ENCODE measurements around the gene SERPINA10. TPM values are rescaled to one million over a fixed set of nuclear protein-coding genes. Genes with fewer than 3 reads are reported as not detected.

Gene SERPINA10, protein sequence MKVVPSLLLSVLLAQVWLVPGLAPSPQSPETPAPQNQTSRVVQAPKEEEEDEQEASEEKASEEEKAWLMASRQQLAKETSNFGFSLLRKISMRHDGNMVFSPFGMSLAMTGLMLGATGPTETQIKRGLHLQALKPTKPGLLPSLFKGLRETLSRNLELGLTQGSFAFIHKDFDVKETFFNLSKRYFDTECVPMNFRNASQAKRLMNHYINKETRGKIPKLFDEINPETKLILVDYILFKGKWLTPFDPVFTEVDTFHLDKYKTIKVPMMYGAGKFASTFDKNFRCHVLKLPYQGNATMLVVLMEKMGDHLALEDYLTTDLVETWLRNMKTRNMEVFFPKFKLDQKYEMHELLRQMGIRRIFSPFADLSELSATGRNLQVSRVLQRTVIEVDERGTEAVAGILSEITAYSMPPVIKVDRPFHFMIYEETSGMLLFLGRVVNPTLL
- not detected in 2 replicates for polyA plus RNA-seq (2012; rRNA removed)
- polyA plus RNA-seq (2012; cell fraction: cytosol; rRNA removed): not detected in 2 replicates
- 0.01 TPM in 1 of 2 replicates, not detected in the other for polyA plus RNA-seq (2012; cell fraction: nucleus; rRNA removed)

DNA sequence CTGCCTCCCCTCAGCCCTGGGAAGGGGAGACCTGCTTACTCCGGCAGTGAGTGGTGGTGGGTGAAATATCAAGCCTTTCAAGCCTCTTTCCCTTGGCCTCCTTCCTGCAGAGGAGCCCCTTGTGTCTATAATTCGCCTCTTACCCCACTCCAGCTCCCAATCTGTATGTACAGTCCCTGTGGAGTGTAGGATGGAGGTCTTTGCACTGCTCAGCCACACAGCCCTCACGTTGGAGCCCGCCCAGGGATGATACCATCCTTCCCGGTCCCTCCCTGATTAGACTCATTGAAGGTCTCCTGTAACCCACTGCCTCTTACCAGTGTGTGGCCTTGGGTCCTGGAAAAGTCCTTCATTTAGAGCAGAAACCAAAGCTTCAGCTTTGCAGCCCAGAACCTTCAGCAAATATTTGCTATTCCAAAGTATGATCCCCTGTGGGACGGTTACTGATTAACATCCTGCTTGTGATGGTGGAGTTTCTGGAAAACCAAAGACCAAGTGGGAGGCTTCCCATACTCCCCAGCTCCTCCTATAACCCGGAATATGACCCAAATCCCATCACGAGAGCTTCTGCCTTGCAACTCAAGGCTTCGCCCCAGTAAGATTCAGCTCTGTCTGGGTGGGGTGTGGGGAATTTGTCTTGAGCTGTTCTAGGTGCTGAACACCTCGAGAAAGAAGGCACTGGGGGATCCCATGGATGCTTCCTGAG lies at the start of gene SERPINA10:
Gene SERPINA10, minus strand, starts transcription at position 397 of the 706 bp plus-strand sequence. CDS start 2,675 bp downstream, outside the sequence.
- WGBS (ENCODE audit: low lambda C conversion rate): 34% methylated on average over 10 of the region's 10 CpGs
- H3K27ac ChIP-seq (ENCODE audit: low read depth in 2 of 2, low read length in 1 of 2): no peak within 1 kb of the TSS
- ChIA-PET CTCF (no interaction called here), POLR2A (no interaction called here)
- no peak for TF ChIP-seq TCF12 (IDR thresholded peaks at IDR 0.05)
- no peak for TF ChIP-seq FOSL2 (IDR thresholded peaks at IDR 0.05; ENCODE audit: borderline replicate concordance, low read depth)
- peak; percentile 92 for TF ChIP-seq REST (IDR thresholded peaks at IDR 0.05; ENCODE audit: low read depth, low read length)
- H3F3A ChIP-seq (replicated peaks; ENCODE audit: insufficient read depth): no peaks in the 10 kb centered on the region
- H3K4me1 ChIP-seq (ENCODE audit: control insufficient read depth in 1 of 2, insufficient read depth in 2 of 2, low read depth in 1 of 2, low read length in 1 of 2): no peaks in the 10 kb centered on the region
- H3K9me2 ChIP-seq: no peaks in the 10 kb centered on the region
- no peaks in the 10 kb centered on the region for H4K20me1 ChIP-seq (ENCODE audit: insufficient read depth)
- no peaks in the 10 kb centered on the region for H3K36me3 ChIP-seq (replicated peaks in 1 of 2; ENCODE audit: control insufficient read depth in 1 of 2, insufficient read depth in 2 of 2, low read length in 1 of 2)
- H3K4me3 ChIP-seq (ENCODE audit: low read depth in 2 of 2, low read length in 1 of 2): no peak within 1 kb of the TSS
- H2AFZ ChIP-seq (ENCODE audit: low read depth): no peak within 1 kb of the TSS
- no peak within 1 kb of the TSS for H3K9ac ChIP-seq
- H3K79me2 ChIP-seq (ENCODE audit: insufficient read depth): no peaks in the 10 kb centered on the region
- no peaks in the 10 kb centered on the region for H3K27me3 ChIP-seq (ENCODE audit: insufficient read depth)
- no peak for DNase-seq
- no peaks in the 10 kb centered on the region for H3K9me3 ChIP-seq
- no peak within 1 kb of the TSS for H3K4me2 ChIP-seq

- H3K27ac ChIP-seq (ENCODE audit: low read depth in 2 of 2, low read length in 1 of 2): peak overlapping the region in 1 of 2 experiments; percentile 84; a peak in 2 of 4 replicates
- no peak overlapping the region for H3K4me3 ChIP-seq (ENCODE audit: low read depth in 2 of 2, low read length in 1 of 2)
- no peak overlapping the region for H3K9ac ChIP-seq
- peak overlapping the region; percentile 70 for H3K4me2 ChIP-seq
- DNase-seq: peak; percentile 19
- H3K9me2 ChIP-seq: no peaks in the 10 kb centered on the region
- ChIA-PET CTCF (no interaction called here), POLR2A (no interaction called here)
- H2AFZ ChIP-seq (ENCODE audit: low read depth): peak overlapping the region; percentile 47; the same call in 1 of the 2 replicates
- 8% methylated on average over 2 of the region's 2 CpGs for WGBS (ENCODE audit: low lambda C conversion rate)
- H3K9me3 ChIP-seq: no peaks in the 10 kb centered on the region
- H3K27me3 ChIP-seq (ENCODE audit: insufficient read depth): no peaks in the 10 kb centered on the region
- H3K4me1 ChIP-seq (ENCODE audit: control insufficient read depth in 1 of 2, insufficient read depth in 2 of 2, low read depth in 1 of 2, low read length in 1 of 2): peaks cover 0 to 21% of the 10 kb centered on the region in 2 experiments; a peak in 3 of 4 replicates
- H3K79me2 ChIP-seq (ENCODE audit: insufficient read depth): no peaks in the 10 kb centered on the region
- peaks cover 17% of the 10 kb centered on the region for H3F3A ChIP-seq (replicated peaks; ENCODE audit: insufficient read depth)
- no peaks in the 10 kb centered on the region for H4K20me1 ChIP-seq (ENCODE audit: insufficient read depth)
- H3K36me3 ChIP-seq (replicated peaks in 1 of 2; ENCODE audit: control insufficient read depth in 1 of 2, insufficient read depth in 2 of 2, low read length in 1 of 2): no peaks in the 10 kb centered on the region
- no peak for TF ChIP-seq MXI1 (IDR thresholded peaks at IDR 0.05; ENCODE audit: low read depth, low read length)
- no peak for TF ChIP-seq NRF1 (IDR thresholded peaks at IDR 0.05; ENCODE audit: low read depth, low read length)
- TF ChIP-seq, protein P1, sequence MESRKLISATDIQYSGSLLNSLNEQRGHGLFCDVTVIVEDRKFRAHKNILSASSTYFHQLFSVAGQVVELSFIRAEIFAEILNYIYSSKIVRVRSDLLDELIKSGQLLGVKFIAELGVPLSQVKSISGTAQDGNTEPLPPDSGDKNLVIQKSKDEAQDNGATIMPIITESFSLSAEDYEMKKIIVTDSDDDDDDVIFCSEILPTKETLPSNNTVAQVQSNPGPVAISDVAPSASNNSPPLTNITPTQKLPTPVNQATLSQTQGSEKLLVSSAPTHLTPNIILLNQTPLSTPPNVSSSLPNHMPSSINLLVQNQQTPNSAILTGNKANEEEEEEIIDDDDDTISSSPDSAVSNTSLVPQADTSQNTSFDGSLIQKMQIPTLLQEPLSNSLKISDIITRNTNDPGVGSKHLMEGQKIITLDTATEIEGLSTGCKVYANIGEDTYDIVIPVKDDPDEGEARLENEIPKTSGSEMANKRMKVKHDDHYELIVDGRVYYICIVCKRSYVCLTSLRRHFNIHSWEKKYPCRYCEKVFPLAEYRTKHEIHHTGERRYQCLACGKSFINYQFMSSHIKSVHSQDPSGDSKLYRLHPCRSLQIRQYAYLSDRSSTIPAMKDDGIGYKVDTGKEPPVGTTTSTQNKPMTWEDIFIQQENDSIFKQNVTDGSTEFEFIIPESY (IDR thresholded peaks at IDR 0.05; ENCODE audit: borderline replicate concordance, low read depth): peak; percentile 59; the same call in 1 of the 2 replicates
- no peak for TF ChIP-seq RAD21 (IDR thresholded peaks at IDR 0.05; ENCODE audit: low read length)
- TF ChIP-seq FOXM1 (IDR thresholded peaks at IDR 0.05; ENCODE audit: low read depth): no peak
- TF ChIP-seq YY1 (IDR thresholded peaks at IDR 0.05; ENCODE audit: low read depth): peak; percentile 53; the same call in 1 of the 2 replicates
- no peak for TF ChIP-seq ELF1 (IDR thresholded peaks at IDR 0.05)
- TF ChIP-seq REST (IDR thresholded peaks at IDR 0.05; ENCODE audit: low read depth, low read length): no peak
- peak in 1 of 2 experiments; percentile 93; a peak in 2 of 4 replicates for TF ChIP-seq EP300 (IDR thresholded peaks at IDR 0.05; ENCODE audit: borderline replicate concordance in 1 of 2, low read depth in 1 of 2, low read length in 1 of 2)
- TF ChIP-seq CHD2 (IDR thresholded peaks at IDR 0.05; ENCODE audit: low read length, partially characterized antibody): no peak
- TF ChIP-seq TEAD4 (IDR thresholded peaks at IDR 0.05; ENCODE audit: borderline replicate concordance, insufficient read depth): peak; percentile 53; the same call in 1 of the 2 replicates
- peak; percentile 92; the same call in 1 of the 2 replicates for TF ChIP-seq SIN3A (IDR thresholded peaks at IDR 0.05; ENCODE audit: borderline replicate concordance, low read depth, low read length)
Measured at GRCh38 chr14:94342334-94342934, 49.4 kb upstream of the SERPINA10 start.

All from SK-N-SH (cell line).